Renal cortex interstitium (tissue), 11 donors: ENCODE data around the gene CCDC33. TPM values are rescaled to one million over a fixed set of nuclear protein-coding genes. Genes with fewer than 3 reads are reported as not detected.
A peak's percentile ranks its signal among the peaks of the same experiment; 100 is the strongest.

Experiments used
- DNase-seq, 11 donors: peaks; one replicate each; pipeline ENCODE4 v3.0.0-alpha.2; 2013; ENCODE audit warnings: low read depth in 9 of 11, low spot score in 4 of 11; ENCODE audit errors: extremely low read depth in 1 of 11
- polyA plus RNA-seq, 3 donors: library from polyadenylated mRNA; unstranded; fragments of 120-200 nt; gene quantifications; one replicate each; pipeline ENCODE4 v1.2.1, GENCODE V29; 2013; ENCODE audit not compliant: insufficient read length in 3 of 3

CCDC33 gene
- polyA plus RNA-seq, 3 donors: 5.0 to 10.7 (median 6.6) TPM

DNA sequence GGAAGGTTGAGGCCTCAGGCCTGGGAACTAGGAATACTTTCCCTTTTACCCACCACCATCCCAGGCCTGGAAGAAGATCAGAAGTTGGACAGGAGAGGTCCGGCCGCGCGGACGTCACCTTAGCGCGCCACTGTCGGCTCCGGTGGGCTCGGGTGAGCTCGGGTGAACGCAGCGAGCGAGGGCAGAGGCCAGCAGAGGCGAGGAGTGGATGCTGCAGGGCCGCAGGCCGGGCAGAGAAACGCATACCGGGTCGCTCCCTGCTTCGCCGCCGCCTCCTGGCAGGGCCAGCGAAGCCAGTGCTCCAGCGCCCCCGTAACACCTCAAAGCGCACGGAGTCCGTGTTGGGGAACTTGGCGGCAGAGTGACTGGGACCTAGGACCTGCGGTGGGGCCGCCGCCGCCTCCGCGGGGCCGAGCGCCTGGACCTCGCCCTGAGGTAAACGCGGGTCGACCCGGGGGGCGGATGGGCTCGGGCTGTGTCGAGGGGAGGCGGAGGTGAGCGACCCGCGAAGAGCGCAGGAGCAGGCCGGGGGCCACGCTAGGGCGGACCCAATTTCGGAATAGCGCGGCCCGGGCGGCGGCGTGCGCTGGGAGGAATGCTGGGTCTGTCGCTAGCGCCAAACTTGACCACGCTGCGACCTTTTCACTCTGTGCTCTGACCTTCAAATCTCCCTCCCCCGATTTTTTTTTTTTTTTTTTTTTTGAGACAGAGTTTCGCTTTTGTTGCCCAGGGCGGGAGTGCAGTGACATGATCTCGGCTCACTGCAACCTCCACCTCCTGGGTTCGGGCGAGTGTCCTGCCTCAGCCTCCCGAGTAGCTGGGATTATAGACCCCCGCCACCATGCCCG is 129.7 kb downstream of the CCDC33 start:
- peak in 4 of 11 donors; percentile 43 to 66 (median 56) for DNase-seq

DNA sequence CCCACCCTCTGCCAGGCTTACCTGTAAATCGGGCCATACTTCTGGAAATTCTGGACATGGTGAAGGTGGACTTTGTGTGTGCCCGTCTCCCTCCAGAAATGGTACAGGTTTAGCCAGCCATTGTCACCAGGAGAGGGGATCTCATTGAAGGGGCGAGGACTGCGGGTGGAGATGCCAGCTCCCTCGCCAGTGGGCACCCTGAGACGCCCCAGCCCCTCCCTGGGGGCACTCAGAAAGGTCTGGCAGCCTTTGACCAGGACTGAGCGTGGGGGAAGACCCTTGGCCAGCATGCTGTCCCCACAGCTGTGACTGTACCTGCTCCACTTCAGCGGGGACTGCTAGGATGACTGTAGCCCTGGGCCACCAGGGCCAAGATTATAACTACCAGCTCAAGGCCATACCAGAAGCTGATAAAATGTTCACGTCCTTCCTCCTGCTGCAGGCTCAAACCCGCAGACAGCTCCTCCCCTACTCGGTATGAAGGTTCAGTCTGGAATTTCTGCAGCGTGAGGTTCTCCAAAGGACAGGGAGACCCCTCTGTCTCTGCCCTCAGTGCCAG is 131.2 kb downstream of the CCDC33 start, which contains the start of gene CYP11A1:
CYP11A1 (minus strand) TSS at position 351 of the 559 bp plus-strand sequence; CDS start at position 290, 61 bp downstream.
- no peak for DNase-seq

DNA sequence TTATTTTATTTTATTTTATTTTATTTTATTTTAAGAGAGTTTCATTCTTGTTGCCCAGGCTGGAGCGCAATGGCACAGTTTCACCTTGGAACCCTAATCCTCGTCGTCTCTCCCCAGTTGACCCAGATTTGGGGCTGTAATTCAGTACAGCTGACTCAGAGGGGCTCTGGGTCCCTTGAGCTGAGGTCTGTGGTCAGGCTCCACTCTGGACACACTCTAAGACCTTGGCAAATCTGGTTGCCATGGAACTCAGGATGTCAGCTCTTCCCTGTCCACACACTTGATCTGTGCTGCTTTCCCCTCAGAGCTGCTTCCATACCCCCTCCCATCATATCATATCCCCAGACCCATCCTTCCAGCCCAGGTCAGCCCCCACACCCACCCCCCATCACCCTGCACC is 132.0 kb downstream of the CCDC33 start:
- DNase-seq: no peak

DNA sequence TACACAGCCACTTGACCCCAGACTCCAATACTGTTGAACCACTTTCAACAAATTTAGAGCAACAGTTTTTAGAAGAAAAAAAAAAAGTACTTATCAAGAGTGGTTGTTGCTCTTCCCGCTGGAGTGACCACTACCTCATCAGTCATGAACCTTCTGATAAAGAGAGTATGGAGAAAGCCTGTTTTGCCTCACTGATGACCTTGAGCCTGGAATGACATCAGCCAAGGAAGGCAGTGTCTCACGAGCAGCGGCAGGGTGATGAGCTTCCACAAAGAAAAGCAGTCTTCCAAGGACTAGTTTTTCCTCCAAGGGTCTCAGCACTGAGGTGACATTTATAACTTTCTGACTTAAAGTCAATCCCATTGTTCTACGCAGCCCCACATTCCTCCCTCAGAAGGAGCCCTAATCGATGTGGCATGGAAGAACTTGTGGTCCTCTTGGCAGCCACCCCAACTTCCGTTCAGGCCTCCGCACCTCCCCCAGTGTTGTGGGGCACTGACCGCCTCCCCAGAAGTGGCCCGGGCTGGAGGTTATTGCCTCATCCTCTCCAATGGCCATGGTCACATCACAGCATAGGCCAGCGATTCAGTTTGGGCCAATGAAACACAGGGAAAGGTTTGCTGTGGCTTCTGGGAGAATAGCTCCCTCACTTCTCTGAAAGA is 133.1 kb downstream of the CCDC33 start:
- no peak for DNase-seq

DNA sequence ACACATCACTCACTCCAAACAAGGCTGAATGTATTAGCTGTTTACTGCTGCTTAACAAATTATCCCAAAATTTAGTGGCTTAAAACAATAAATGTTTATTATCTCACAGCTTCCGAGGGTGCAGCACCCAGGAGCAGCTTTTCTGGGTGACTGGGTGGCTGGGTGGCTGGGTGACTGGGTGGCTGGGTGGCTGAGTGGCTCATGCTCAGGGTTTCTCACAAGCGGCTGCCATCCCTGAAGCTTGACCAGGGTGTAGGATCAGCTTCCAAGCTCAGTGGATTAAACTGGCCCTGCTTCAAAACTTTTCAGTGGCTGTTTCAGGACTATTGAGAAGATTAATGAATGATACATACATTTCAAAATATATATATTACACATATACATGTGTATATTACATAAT is 133.6 kb downstream of the CCDC33 start:
- DNase-seq: no peak

DNA sequence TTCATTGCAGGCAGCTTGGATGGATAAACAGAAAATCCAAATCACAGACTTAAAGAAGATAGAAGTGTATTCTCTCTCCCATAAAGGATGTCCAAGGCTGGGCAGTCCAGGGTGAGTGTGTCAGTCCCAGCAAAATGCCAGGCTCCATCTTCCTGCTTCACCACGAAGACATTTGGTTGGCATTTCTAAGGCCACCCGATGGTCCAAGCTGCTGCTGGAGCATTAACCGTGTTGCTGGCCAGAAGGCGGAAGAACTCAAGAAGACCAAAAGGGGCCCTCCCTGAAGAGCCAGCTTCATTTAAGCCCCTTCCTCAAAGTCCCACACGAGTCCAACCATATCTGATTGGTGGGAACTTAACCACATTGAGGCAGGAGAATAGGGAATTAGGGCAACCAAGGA is 134.3 kb downstream of the CCDC33 start:
- DNase-seq: no peak

DNA sequence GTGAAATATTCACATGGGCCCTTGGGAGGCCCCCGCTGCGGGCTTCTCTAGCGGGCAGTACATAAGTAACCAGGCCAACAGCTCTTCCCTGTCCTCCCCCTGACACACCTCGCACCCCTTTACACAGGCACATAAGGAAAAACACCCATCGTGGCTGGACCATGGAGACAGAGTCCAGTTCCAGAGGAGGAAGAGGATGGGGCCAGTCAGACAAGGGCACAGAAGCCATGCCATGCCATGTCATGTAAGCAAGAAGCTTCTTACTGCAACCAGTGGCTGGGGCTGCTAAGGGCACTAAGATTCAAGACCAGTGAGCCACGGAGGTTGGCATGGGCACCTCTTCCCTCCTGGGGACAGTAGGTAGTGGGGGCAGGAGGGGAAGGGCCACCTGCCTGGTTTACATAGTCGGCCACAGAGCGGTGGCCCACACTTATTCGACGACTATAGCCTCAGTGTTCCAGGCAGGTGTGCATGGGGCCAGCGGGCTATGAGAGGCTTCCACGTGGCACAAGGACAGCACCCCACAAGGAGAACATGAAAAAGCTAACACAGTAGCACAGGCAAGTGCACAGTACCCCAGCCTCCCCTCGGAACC is 137.0 kb downstream of the CCDC33 start:
- no peak for DNase-seq

DNA sequence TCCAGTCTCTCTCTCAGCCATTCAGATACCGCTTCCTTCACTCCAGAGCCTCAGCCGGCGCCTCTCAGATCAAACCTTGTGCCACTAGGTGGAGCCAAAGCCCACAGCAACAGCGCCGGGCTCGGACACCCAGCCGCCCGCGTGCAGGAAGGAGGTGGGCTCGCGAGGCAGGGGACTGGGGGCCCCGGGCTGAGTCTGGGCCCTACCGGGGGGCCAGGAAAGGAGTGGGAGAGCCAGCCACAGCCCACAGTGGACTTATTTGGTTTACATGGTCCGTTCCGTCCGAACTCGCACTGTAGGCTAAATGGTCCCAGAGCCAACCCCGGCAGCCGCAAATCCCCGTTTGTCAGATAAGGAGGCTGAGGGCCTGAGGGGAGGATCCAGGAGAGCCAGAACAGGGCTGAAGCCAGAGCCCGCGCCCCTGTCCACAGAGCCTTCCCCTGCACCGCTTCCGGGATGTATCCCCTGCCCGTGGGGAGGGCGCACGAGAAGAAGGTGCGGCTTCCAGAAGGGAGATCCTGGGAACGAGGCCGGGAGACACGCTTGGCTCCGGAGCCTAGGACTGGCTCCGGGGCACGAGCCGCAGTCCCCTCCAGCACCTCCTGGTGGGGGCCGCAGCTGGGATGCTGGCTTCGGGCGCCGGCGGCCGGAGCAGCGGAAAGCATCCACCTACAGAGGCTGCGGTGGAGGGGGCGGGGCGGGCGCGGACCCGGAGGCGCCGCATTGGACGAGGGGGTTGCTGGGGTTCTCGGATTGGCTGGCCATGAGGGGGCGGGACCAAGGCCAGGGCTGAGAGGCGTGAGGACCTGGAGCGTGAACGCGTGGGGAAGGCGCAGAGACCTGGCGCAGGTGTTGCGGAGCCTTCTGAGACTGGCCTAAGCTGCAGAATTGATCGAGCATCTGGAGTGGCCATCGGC is 137.9 kb downstream of the CCDC33 start:
- DNase-seq: peak; percentile 66 to 87 (median 83)

DNA sequence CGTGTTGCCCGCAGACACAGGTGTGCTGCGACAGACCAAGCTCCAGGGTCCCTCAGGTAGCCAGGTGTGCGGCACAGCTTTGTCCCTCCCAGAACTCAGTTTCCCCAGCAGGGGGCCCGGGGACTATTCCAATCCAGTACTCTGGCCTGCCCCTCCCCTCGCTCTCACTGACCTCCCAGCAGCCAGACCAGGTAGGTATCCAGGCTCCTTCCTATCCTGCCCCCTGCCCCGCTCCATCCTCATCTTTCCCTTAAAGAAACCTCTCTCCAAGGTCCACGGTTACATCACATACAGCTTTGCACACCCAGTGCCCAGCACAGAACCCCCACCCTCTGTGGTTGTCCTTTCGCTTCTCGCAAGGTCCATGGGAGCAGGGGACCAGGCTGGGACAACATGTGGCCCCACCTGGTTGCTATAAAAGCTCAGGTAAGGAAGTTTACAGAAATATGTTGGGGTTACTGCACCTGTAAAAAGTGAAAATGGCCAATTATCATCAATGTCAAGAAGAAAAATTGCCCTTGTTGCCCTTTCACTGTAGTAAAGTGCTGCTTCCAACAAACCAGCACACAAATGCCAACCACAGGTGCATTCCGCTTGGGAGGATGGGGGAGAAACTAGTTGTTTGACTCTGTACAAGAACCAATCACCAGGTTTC is 138.6 kb downstream of the CCDC33 start:
- DNase-seq: no peak

DNA sequence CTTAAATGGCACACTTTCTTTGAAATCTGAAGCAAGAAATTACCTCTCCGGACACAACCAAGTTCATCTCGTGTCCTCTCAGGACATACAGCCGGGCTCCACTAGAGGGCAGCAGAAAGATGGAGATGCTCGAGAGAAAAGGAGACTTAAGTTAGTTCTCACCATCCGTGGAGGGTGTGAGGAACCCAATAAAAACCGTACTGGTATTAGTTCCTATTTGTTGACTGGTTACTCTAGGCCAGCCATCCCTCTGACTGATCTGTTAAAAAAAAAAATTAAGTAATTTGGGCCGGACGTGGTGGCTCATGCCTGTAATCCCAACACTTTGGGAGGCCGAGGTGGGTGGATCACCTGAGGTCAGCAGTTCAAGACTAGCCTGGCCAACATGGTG is 139.2 kb downstream of the CCDC33 start:
- DNase-seq: peak in 9 of 11 donors; percentile 46 to 88 (median 67)

DNA sequence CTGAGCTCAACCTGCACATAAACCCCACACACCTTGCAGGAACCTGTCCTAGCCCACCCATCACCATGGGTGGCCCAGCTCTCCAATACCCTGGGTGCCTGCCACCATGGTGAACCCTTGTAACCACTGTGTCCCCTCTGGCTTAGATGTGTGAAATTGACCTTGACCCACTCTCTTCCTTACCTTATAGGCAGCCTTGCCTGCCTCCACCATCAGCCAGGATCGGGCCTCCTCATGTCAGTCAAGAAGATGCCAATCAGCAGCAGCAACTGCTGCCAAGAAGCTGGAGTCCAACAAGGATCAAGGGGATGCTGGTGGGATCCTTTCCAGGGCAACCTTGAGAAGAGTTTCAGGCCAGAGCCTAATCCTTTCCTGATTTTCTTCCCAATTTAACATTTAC is 140.1 kb downstream of the CCDC33 start:
- no peak for DNase-seq

DNA sequence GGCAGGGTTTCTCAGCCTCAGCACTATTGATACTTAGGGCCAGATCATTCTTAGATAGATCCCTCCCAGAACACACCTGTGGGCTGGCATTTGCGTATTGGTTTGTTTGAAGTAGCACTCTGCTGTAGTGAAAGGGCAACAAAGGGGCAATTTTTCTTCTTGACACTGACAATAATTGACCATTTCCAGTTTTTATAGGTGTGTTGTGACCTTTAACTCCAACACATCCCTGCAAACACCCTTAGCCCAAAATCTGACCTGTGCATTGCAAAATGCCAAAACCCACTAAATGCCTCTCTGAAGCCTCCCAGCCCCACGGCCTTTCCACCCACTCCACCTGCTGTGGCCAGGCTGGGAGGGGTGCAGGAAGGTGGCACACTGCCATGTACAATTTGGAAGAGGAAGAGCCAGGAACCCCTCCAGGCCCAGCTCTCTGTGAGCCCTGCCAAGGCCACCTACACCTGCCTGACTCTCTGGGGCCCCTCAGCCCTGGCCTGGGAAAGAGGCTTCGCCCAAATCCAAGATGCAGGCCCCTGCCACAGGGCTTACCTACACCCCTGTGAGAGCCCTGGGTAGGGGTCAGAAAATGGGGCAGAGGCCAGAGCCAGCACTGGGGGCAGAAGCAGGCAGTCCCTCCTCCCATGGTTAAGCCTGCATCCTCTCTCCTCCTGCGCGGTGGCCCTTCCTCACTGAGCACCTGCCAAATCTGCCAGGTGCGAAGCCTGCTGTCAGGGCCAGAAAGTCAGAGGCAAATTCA is 140.9 kb downstream of the CCDC33 start:
- no peak for DNase-seq

DNA sequence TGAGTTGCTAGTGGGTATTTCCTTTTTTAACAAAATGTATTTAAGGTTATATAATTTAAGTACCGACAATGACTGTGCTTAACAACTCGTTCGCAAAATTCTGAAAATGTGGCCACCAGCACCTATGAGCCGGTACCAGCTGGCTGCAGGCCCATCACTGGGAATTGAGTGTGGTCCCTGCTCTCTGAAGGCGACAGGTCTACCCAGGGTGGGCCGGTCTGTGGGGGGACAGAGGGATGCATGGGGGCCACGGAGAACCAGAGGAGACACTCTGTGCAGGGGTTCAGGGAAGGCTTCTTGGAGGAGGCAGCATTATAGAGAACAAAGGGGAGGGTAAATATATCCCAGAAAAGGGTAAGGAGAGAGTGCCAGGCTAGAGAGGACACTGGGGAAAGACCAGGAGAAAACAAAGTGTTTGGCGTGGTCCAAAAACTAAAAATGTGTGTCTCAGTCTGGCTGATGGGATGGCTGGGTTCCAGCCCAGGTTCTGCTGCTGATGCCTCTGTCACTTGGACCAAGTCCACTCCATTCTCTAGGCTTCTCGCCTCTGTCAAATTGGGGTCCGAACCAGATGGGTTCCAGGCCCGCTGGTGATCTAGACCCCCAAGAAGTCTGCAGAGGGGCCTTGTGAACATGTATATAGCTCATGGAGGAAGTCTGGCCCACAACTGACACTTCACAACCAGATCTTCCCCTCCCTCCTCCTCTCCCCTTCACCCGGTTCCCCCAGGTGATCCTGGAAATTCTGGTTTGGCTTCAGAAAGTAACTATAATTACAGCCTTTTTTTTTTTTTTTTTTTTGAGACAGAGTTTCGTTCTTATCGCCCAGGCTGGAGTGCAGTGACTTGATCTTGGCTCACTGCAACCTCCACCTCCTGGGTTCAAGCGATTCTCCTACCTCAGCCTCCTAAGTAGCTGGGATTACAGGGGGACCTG is 142.0 kb downstream of the CCDC33 start:
- no peak for DNase-seq

DNA sequence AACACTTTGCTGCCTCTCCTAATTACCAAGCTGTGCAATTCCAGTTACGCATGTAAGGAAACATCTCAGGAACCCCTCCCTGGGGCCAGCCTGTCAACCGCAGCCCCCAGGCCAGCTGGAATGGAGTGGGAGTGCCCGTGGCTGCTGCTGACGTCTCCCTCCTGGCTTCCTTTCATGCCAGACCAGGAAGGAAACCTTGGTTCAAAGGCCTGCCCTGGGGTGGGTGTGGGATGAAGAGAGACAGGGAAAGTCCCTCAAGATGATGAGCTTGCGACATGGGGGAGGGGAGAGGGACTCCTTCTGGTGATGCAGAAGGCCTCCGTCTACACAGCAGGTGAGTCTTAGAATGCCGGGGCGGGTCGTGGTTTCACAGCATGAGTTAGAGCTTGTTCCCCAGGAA is 142.7 kb downstream of the CCDC33 start:
- peak in 9 of 11 donors; percentile 45 to 78 (median 54) for DNase-seq

DNA sequence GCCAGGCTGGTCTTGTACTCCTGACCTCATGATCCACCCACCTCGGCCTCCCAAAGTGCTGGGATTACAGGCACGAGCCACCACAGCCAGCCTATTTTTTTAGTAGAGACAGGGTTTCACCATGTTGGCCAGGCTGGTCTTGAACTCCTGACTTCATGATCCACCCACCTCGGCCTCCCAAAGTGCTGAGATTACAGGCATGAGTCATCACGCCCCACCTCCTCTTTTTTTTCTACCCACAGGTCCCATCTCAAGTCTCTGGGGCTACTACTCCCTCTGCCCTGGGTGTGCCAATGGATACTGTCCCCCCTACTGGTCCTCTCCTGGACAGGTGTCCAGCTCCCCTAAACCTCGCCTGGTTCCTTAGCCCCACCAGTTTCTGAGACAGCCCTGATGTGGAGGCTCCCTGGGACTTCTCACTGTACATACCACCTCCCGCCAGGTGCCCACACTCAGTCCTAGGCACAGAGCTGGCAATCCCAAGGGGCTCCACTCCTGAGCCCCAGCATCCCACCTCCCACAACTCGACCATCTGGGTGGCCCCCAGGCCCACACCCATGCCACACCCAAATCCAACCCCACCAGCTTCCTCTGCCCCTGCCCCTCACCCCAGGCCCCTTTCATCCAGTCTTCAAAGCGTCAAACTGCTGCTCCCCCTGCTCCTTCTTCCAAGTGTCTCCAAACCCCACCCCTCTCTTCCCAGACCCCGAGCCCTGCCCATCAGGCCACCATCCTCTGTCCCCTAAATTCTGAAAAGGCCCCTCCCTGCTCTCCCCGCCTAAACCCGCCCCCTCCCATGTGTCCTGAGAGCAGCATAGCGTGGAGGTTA is 144.4 kb downstream of the CCDC33 start:
- DNase-seq: no peak

DNA sequence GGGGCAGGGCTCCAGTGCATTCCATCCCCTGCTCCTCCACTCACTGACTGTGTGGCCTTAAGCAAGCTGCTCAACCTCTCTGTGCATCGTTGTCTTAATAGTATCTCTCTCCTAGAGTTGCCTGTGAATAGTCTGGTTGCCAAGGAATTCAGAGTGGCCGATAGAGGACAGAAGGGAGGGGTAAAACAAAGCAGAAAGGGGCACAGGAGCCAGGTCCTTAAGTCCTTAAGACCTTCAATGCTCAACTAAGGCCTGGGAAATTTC is 145.0 kb downstream of the CCDC33 start:
- no peak for DNase-seq
